IMR-90 (cell line): ENCODE data around the gene NRF1. TPM values are rescaled to one million over a fixed set of nuclear protein-coding genes. Genes with fewer than 3 reads are reported as not detected.

ENCODE experiments used
- ATAC-seq: fragments of 200-7000 bp; cut with Tn5 transposase; 2 replicates; pipeline ENCODE4 v1.9.1; 2020; ENCODE audit warnings: low read depth, mild to moderate bottlenecking, moderate library complexity
- BruUV-seq: library from RNA; stranded (reverse); fragments of 400-500 nt; replicated peaks from 2 replicates; lab custom pipeline; 2021; lab: Mats Ljungman, UMichigan
- CTCF ChIA-PET: fragments of 300-600 bp; formaldehyde crosslinking; extraction: SDS; loops from one replicate; lab custom pipeline; 2021; ENCODE audit warnings: antibody characterized with exemption; lab: Yijun Ruan, JAX
- POLR2A ChIA-PET: fragments of 300-600 bp; sonication (Branson Sonifier 250); formaldehyde crosslinking; loops from one replicate; lab custom pipeline; 2022; ENCODE audit warnings: antibody characterized with exemption; ENCODE audit not compliant: unreplicated experiment; lab: Charles Lee
- DNase-seq: peaks from one replicate; pipeline ENCODE4 v3.0.0; 2013
- H2AFZ ChIP-seq: replicated peaks from 2 replicates; pipeline ENCODE3; 2013; ENCODE audit warnings: low read length, mild to moderate bottlenecking; ENCODE audit not compliant: poor library complexity
- H2AK5ac ChIP-seq: 2 replicates; pipeline ENCODE4 v1.6.1; 2013; ENCODE audit warnings: low read depth, low read length, inconsistent platforms
- H2AK9ac ChIP-seq: replicated peaks from 2 replicates; pipeline ENCODE3; 2013; ENCODE audit warnings: mild to moderate bottlenecking, low read depth, low read length, moderate library complexity; ENCODE audit not compliant: poor library complexity
- H2BK120ac ChIP-seq: 2 replicates; pipeline ENCODE4 v1.6.1; 2013; ENCODE audit warnings: low read depth, low read length, inconsistent platforms
- H2BK15ac ChIP-seq: 3 replicates; pipeline ENCODE4 v1.6.1; 2013; ENCODE audit warnings: low read depth, low read length, inconsistent platforms
- H2BK20ac ChIP-seq: 2 replicates; pipeline ENCODE4 v1.6.1; 2013; ENCODE audit warnings: low read depth, mild to moderate bottlenecking, inconsistent platforms, low read length, moderate library complexity
- H2BK5ac ChIP-seq: 2 replicates; pipeline ENCODE4 v1.6.1; 2013; ENCODE audit warnings: mild to moderate bottlenecking, low read depth, low read length, inconsistent platforms; ENCODE audit not compliant: poor library complexity, severe bottlenecking
- H3K14ac ChIP-seq: replicated peaks from 2 replicates; pipeline ENCODE4 v1.6.1; 2013; ENCODE audit warnings: low read depth, low read length, inconsistent platforms
- H3K18ac ChIP-seq: 2 replicates; pipeline ENCODE4 v1.6.1; 2013; ENCODE audit warnings: low read depth, low read length, control low read depth
- H3K23ac ChIP-seq: 2 replicates; pipeline ENCODE4 v1.6.1; 2013; ENCODE audit warnings: low read depth, low read length, inconsistent platforms
- H3K27ac ChIP-seq: 2 replicates; pipeline ENCODE4 v1.5.1; 2013; ENCODE audit warnings: mild to moderate bottlenecking, control low read depth, low read length; ENCODE audit not compliant: insufficient read depth
- H3K27me3 ChIP-seq: 2 replicates; pipeline ENCODE4 v1.6.1; 2013; ENCODE audit warnings: low read length; ENCODE audit not compliant: control insufficient read depth, insufficient read depth
- H3K36me3 ChIP-seq: 2 replicates; pipeline ENCODE4 v1.6.1; 2013; ENCODE audit warnings: low read length, mixed read lengths; ENCODE audit not compliant: control insufficient read depth, insufficient read depth
- H3K4ac ChIP-seq: 2 replicates; pipeline ENCODE4 v1.6.1; 2013; ENCODE audit warnings: low read depth, low read length, inconsistent platforms
- H3K4me1 ChIP-seq: 2 replicates; pipeline ENCODE4 v1.6.1; 2013; ENCODE audit warnings: low read length, mixed read lengths; ENCODE audit not compliant: control insufficient read depth, insufficient read depth
- H3K4me2 ChIP-seq: 2 replicates; pipeline ENCODE4 v1.6.1; 2013; ENCODE audit warnings: low read depth, mild to moderate bottlenecking, control low read depth, low read length, moderate library complexity
- H3K4me3 ChIP-seq: 2 replicates; pipeline ENCODE4 v1.5.1; 2013; ENCODE audit warnings: low read depth, mild to moderate bottlenecking, control low read depth, low read length, moderate library complexity; ENCODE audit not compliant: insufficient read depth
- H3K56ac ChIP-seq: 2 replicates; pipeline ENCODE4 v1.6.1; 2013; ENCODE audit warnings: low read length, inconsistent platforms; ENCODE audit not compliant: insufficient read depth; ENCODE audit errors: extremely low read depth
- H3K79me1 ChIP-seq, 2 experiments: 2 replicates each; pipeline ENCODE4 v1.6.1; 2013; ENCODE audit warnings: low read length in 2 of 2, inconsistent platforms in 1 of 2, low read depth in 1 of 2
- H3K9ac ChIP-seq: 2 replicates; pipeline ENCODE4 v1.6.1; 2013; ENCODE audit warnings: low read depth, low read length, control low read depth
- H3K9me1 ChIP-seq: 2 replicates; pipeline ENCODE4 v1.6.1; 2013; ENCODE audit warnings: low read length, inconsistent platforms; ENCODE audit not compliant: insufficient read depth
- H3K9me3 ChIP-seq: 2 replicates; pipeline ENCODE4 v1.6.1; 2013; ENCODE audit warnings: low read length; ENCODE audit not compliant: control insufficient read depth, insufficient read depth
- H4K20me1 ChIP-seq: 2 replicates; pipeline ENCODE4 v1.6.1; 2013; ENCODE audit warnings: low read length, inconsistent platforms; ENCODE audit not compliant: insufficient read depth
- H4K5ac ChIP-seq: 2 replicates; pipeline ENCODE4 v1.6.1; 2013; ENCODE audit warnings: mild to moderate bottlenecking, low read depth, low read length, control low read depth
- H4K8ac ChIP-seq, 2 experiments: 2 replicates each; pipeline ENCODE4 v1.6.1; 2013; ENCODE audit warnings: low read depth in 2 of 2, low read length in 2 of 2, control low read depth in 1 of 2, inconsistent platforms in 1 of 2
- H4K91ac ChIP-seq: 2 replicates; pipeline ENCODE4 v1.6.1; 2013; ENCODE audit warnings: low read depth, low read length, inconsistent platforms; ENCODE audit not compliant: insufficient read depth
- MAFK ChIP-seq: IDR thresholded peaks from 2 replicates; pipeline ENCODE4 v1.6.1; 2012; ENCODE audit warnings: low read depth, low read length, improper control_type of control experiment
- POLR2A ChIP-seq: IDR thresholded peaks from 2 replicates; pipeline ENCODE4 v1.6.1; 2012; ENCODE audit warnings: mild to moderate bottlenecking, low read depth, low read length
- whole genome bisulfite sequencing, 2 experiments: methylation state at CpG; one replicate each; pipeline versions ENCODE4 v1.1.5 to v1.1.7; 2013; ENCODE audit warnings: missing lambda C conversion rate in 2 of 2; ENCODE audit not compliant: insufficient read length in 1 of 2; ENCODE audit errors: extremely low coverage in 2 of 2; 5-methylcytosine and 5-hydroxymethylcytosine counted together
- dilution Hi-C: fragments of 300-500 bp; cut with HindIII; formaldehyde crosslinking; loops from one replicate; pipeline ENCODE4 v1.14.3; 2018; ENCODE audit warnings: low sequenced_read_pairs; ENCODE audit not compliant: unreplicated experiment
- in situ Hi-C: fragments of 300-500 bp; cut with MboI; formaldehyde crosslinking; loops from 3 replicates; pipeline ENCODE4 v1.14.3; 2019; ENCODE audit warnings: low sequenced_read_pairs, inconsistent platforms, mixed read lengths
- intact Hi-C: fragments of 100-400 bp; cut with micrococcal nuclease; formaldehyde crosslinking; loops from 2 replicates; pipeline ENCODE4 v1.10.0; 2022
- polyA plus RNA-seq, 3 experiments: library from polyadenylated mRNA; depleted of rRNA; stranded (reverse); fragments of >200 nt; gene quantifications; 2 replicates each; pipeline ENCODE4 v1.2.3, GENCODE V29; 2012; ENCODE audit warnings: low replicate concordance in 1 of 3
- total RNA-seq: library from RNA; depleted of rRNA; stranded (reverse); fragments of >200 nt; gene quantifications from 2 replicates; pipeline ENCODE4 v1.2.3, GENCODE V29; 2012

NRF1 gene
- total and polyA plus RNA-seq, 2 of the 4 experiments (the other 2 are of a cell fraction) = 11.4 to 15.8 TPM

DNA sequence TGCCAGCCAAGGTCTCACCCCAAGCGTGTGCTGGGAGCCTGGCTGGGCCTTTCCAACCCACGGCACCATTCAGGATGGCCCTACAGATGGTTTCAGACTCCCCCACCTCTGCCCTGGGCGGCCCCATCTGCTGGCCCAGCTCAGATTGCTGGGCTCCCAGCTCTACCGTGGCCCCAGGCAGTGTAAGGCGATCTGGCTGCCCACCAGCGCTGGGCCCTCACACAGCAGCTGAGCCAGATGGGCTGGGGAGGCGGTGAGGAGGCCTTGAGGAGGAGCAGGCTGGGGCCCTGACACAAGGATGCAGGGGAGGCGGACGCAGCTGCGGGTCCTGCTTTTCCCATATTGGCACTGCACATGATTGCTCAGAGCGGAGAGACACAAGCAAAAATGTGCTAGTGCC, 162.8 kb downstream of the NRF1 start:
- 62% methylated on average over 9 of the region's 11 CpGs; no CpG with 5 or more reads in 1 of the 2 experiments for WGBS, 2 experiments
- no peak for DNase-seq
- Histone ChIP-seq H2AK5ac (no peak overlapping the region), H2AK9ac (no peak overlapping the region), H3K4ac (no peak overlapping the region), H3K56ac (no peak overlapping the region), H4K5ac (no peak overlapping the region), H3K4me3 (no peak overlapping the region), H4K8ac (no peak overlapping the region), H2BK120ac (no peak overlapping the region), H3K23ac (no peak overlapping the region), H3K14ac (no peak overlapping the region), H3K27ac (no peak overlapping the region), H3K79me1 (no peaks in the 10 kb centered on the region), H3K27me3 (peaks cover 90% of the 10 kb centered on the region), H3K36me3 (no peaks in the 10 kb centered on the region), H3K4me2 (no peak overlapping the region), H3K4me1 (no peaks in the 10 kb centered on the region), H3K9ac (no peak overlapping the region), H3K9me1 (no peaks in the 10 kb centered on the region), H2AFZ (no peak overlapping the region), H2BK15ac (no peak overlapping the region), H2BK5ac (no peak overlapping the region), H3K18ac (no peak overlapping the region), H2BK20ac (no peak overlapping the region), H4K91ac (no peak overlapping the region), H4K20me1 (peaks cover 8% of the 10 kb centered on the region), H3K9me3 (peaks cover 7% of the 10 kb centered on the region; the same call in 1 of the 2 replicates)
- no peak for ATAC-seq
- CTCF ChIA-PET = no interaction called here
- POLR2A ChIA-PET = no interaction called here
- dilution Hi-C loops (no loop called here), intact Hi-C loops (no loop called here), in situ Hi-C loops (no loop called here)
- no peak for TF ChIP-seq POLR2A
- TF ChIP-seq MAFK = no peak
- no TSS peak for BruUV-seq
